ENCODE data around the gene EHD2. TPM values are rescaled to one million over a fixed set of nuclear protein-coding genes. Genes with fewer than 3 reads are reported as not detected.
A peak's percentile ranks its signal among the peaks of the same experiment; 100 is the strongest.
"Not testable (repeated sequence)": the region's sequence is repeated elsewhere in the genome, so short reads cannot be mapped to it uniquely, and the experiment has no call there.

The EHD2 gene
- total RNA-seq, 2 experiments from 2014 or later, result 0.44 to 0.68 TPM

DNA sequence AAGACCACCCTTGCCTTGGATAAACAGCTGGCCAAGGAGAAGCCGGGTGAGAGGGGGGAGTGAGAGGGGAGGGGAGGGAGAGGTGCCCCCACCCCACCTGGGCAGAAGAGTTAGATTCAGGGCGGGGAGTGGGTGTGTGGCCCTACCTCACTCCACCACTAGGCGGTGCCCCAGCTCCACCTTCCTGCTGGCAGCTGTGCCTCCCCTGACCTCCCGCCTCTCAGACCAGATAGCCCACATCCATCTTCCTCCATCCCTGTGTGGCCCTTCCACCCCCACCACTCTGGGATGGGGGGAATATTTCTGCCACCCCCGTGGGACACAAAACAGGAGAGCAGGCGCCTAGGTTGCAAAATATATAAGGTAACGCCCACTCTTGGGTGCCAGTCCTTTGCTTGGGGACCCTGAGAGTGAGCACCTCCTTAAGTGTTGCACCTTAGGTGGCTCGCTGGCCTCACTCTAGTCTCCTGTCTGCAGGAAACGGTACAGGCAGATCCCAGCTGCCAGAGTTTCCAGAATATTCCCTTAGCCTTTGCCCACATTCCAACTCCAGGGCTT, 13.8 kb upstream of the EHD2 start:
- no peak overlapping the region for H3K4me3 Mint-ChIP-seq
- peak; percentile 47 for DNase-seq
- H3K36me3 Mint-ChIP-seq, result no peaks in the 10 kb centered on the region
- H3K27ac Mint-ChIP-seq, result no peak overlapping the region
- no peaks in the 10 kb centered on the region for H3K27me3 Mint-ChIP-seq
- H3K9me3 Mint-ChIP-seq, result no peaks in the 10 kb centered on the region
- peaks cover 2% of the 10 kb centered on the region for H3K4me1 Mint-ChIP-seq

GRCh38 chr19:47700934-47701716, 12.1 kb upstream of the EHD2 start:
- H3K4me3 Mint-ChIP-seq, result no peak overlapping the region
- no peak for DNase-seq
- no peaks in the 10 kb centered on the region for H3K27me3 Mint-ChIP-seq
- no peaks in the 10 kb centered on the region for H3K9me3 Mint-ChIP-seq
- no peaks in the 10 kb centered on the region for H3K36me3 Mint-ChIP-seq
- peaks cover 5% of the 10 kb centered on the region for H3K4me1 Mint-ChIP-seq
- H3K27ac Mint-ChIP-seq, result no peak overlapping the region

GRCh38 chr19:47701717-47702552, 11.3 kb upstream of the EHD2 start:
- Mint-ChIP-seq H3K27ac (no peak overlapping the region), H3K4me1 (peaks cover 5% of the 10 kb centered on the region), H3K4me3 (no peak overlapping the region), H3K9me3 (no peaks in the 10 kb centered on the region), H3K27me3 (no peaks in the 10 kb centered on the region), H3K36me3 (no peaks in the 10 kb centered on the region)
- no peak for DNase-seq

GRCh38 chr19:47702671-47703070, 10.6 kb upstream of the EHD2 start:
- peaks cover 3% of the 10 kb centered on the region for H3K27me3 Mint-ChIP-seq
- H3K4me1 Mint-ChIP-seq, result peaks cover 5% of the 10 kb centered on the region
- H3K9me3 Mint-ChIP-seq, result no peaks in the 10 kb centered on the region
- no peak overlapping the region for H3K4me3 Mint-ChIP-seq
- no peaks in the 10 kb centered on the region for H3K36me3 Mint-ChIP-seq
- DNase-seq, result no peak
- H3K27ac Mint-ChIP-seq, result no peak overlapping the region

- no peak for DNase-seq
- Mint-ChIP-seq H3K9me3 (no peaks in the 10 kb centered on the region), H3K4me3 (no peak overlapping the region), H3K36me3 (no peaks in the 10 kb centered on the region), H3K27ac (no peak overlapping the region), H3K4me1 (peaks cover 2% of the 10 kb centered on the region), H3K27me3 (peaks cover 3% of the 10 kb centered on the region)
Observed at GRCh38 chr19:47703301-47703700, 9.9 kb upstream of the EHD2 start.

DNA sequence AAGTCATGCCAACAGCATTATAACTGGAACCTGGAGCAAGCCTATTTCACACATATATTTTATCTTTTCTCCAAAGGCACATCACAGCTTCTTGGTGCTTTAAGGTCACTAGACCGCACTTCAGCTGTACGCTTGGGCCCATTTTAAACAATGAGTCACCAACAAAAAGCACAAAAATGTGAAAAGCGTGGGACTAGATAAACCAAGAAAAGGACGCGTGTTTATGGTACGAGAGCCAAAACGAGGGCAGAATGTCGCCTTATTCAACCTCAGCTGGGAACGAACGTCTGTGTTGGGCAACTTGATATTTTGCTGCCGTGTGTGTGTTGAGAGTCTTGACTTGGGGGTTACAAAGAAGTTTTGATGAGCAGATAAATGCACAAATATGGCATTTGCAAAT, 9.2 kb upstream of the EHD2 start:
- H3K36me3 Mint-ChIP-seq, result no peaks in the 10 kb centered on the region

DNA sequence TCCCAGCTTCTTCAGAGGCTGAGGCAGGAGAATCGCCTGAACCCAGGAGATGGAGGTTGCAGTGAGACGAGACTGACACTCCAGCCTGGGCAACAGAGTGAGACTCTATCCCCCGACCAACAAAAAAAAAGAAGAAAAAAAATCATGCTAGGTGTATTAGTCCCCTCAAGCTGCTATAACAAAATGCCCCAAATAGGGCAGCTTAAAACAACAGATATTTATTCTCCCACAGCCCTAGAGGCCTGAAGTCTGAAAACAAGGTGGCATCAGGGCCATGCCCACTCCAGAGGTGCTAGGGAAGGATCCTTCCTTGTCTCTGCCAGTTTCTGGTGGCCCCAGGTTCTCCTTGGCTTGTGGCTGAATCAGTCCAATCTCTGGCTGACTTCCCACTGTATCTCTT, 8.6 kb upstream of the EHD2 start:
- Mint-ChIP-seq H3K4me3 (no peak overlapping the region), H3K36me3 (no peaks in the 10 kb centered on the region), H3K27ac (no peak overlapping the region), H3K4me1 (peaks cover 2% of the 10 kb centered on the region), H3K27me3 (peaks cover 6% of the 10 kb centered on the region), H3K9me3 (no peaks in the 10 kb centered on the region)
- DNase-seq, result no peak

More for the DNA sequence above, 9.2 kb upstream of the EHD2 start:
- Mint-ChIP-seq H3K9me3 (no peaks in the 10 kb centered on the region), H3K4me3 (no peak overlapping the region), H3K27ac (no peak overlapping the region), H3K4me1 (peaks cover 2% of the 10 kb centered on the region), H3K27me3 (peaks cover 3% of the 10 kb centered on the region)
- DNase-seq, result no peak

GRCh38 chr19:47707135-47707925, 5.9 kb upstream of the EHD2 start:
- H3K4me3 Mint-ChIP-seq, result no peak overlapping the region

DNA sequence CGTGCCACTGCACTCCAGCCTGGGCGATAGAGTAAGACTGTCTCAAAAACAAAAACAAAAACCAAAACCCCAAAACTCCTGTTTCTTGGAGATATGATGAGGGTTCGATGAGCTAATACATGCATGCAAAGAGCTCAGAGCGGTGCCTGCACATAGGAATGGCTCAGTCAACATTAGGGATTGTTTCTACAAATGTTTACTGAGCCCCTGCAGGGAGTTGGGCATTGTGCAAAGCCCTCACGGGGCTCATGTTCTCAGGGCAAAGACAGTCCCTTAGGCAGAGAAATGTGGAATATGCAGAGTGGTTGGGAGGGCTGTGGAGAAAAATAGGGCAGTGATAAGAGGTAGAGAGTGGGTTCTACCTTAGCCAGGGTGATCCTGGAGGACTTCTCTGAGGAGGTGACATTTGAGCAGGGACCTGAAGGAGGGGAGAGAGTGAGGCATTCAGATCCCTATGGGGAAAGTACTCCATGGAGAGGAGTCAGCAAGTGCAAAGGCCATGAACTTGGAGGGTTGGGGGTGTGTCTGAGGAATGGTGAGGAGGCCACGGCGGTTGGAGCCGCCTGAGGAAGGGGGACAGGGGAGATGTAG, 1.5 kb upstream of the EHD2 start:
- H3K27me3 Mint-ChIP-seq, result peaks cover 51% of the 10 kb centered on the region
- H3K4me1 Mint-ChIP-seq, result peaks cover 4% of the 10 kb centered on the region
- H3K36me3 Mint-ChIP-seq, result peaks cover 5% of the 10 kb centered on the region
- H3K9me3 Mint-ChIP-seq, result peaks cover 11% of the 10 kb centered on the region
- H3K4me3 Mint-ChIP-seq, result no peak overlapping the region
- DNase-seq, result no peak
- no peak overlapping the region for H3K27ac Mint-ChIP-seq

More at GRCh38 chr19:47707135-47707925, 5.9 kb upstream of the EHD2 start:
- Mint-ChIP-seq H3K27ac (no peak overlapping the region), H3K36me3 (no peaks in the 10 kb centered on the region), H3K9me3 (no peaks in the 10 kb centered on the region), H3K4me1 (peaks cover 2% of the 10 kb centered on the region), H3K27me3 (peaks cover 24% of the 10 kb centered on the region)
- DNase-seq, result peak; percentile 80

GRCh38 chr19:47714339-47714738, 1.1 kb downstream of the EHD2 start:
- DNase-seq, result no peak
- Mint-ChIP-seq H3K27me3 (peaks cover 56% of the 10 kb centered on the region), H3K27ac (no peak overlapping the region), H3K4me1 (peaks cover 4% of the 10 kb centered on the region), H3K9me3 (peaks cover 11% of the 10 kb centered on the region), H3K4me3 (no peak overlapping the region), H3K36me3 (peaks cover 5% of the 10 kb centered on the region)

- Mint-ChIP-seq H3K27me3 (peaks cover 52% of the 10 kb centered on the region), H3K9me3 (peaks cover 11% of the 10 kb centered on the region)
- not testable (repeated sequence) for H3K36me3 Mint-ChIP-seq, DNase-seq, H3K4me1 Mint-ChIP-seq, H3K4me3 Mint-ChIP-seq, H3K27ac Mint-ChIP-seq
Observed at GRCh38 chr19:47714855-47715254, 1.6 kb downstream of the EHD2 start.

- Mint-ChIP-seq H3K27me3 (peaks cover 46% of the 10 kb centered on the region), H3K9me3 (peaks cover 11% of the 10 kb centered on the region)
Observed at GRCh38 chr19:47716270-47716937, 3.2 kb downstream of the EHD2 start.

GRCh38 chr19:47718415-47719046, 5.3 kb downstream of the EHD2 start:
- not testable (repeated sequence) for H3K4me1 Mint-ChIP-seq, H3K36me3 Mint-ChIP-seq, H3K4me3 Mint-ChIP-seq, DNase-seq, H3K27ac Mint-ChIP-seq
- Mint-ChIP-seq H3K27me3 (peaks cover 38% of the 10 kb centered on the region), H3K9me3 (peaks cover 11% of the 10 kb centered on the region)

More at GRCh38 chr19:47716270-47716937, 3.2 kb downstream of the EHD2 start:
- Mint-ChIP-seq H3K4me3 (no peak overlapping the region), H3K27ac (no peak overlapping the region), H3K4me1 (peaks cover 4% of the 10 kb centered on the region), H3K36me3 (peaks cover 5% of the 10 kb centered on the region)
- no peak for DNase-seq
